H1 (cell line): Measurements from ENCODE around the gene TEAD1. TPM values are rescaled to one million over a fixed set of nuclear protein-coding genes. Genes with fewer than 3 reads are reported as not detected.

ENCODE experiments used
- CTCF ChIA-PET: fragments of 300-600 bp; sonication (Branson Sonifier 250); formaldehyde crosslinking; loops from one replicate; lab custom pipeline; 2021; ENCODE audit not compliant: partially characterized antibody; lab: Charles Lee
- POLR2A ChIA-PET: fragments of 300-600 bp; sonication (Branson Sonifier 250); formaldehyde crosslinking; loops from one replicate; lab custom pipeline; 2021; ENCODE audit warnings: inconsistent platforms; ENCODE audit not compliant: partially characterized antibody; lab: Charles Lee
- DNase-seq, 2 experiments: peaks; one replicate each; pipeline versions ENCODE4 v3.0.0 to v3.0.0-alpha.2; 2010 to 2022; ENCODE audit warnings: low spot score in 2 of 2, low read depth in 1 of 2, mixed read lengths in 1 of 2
- FAIRE-seq: peaks from 2 replicates; lab custom pipeline; 2011; peaks lifted over from hg19 to GRCh38; lab: Jason Lieb, UNC
- H2AFZ ChIP-seq: 2 replicates; pipeline ENCODE4 v1.8.1; 2012; ENCODE audit warnings: low read length, inconsistent platforms
- H2AK5ac ChIP-seq: 2 replicates; pipeline ENCODE4 v1.6.1; 2013; ENCODE audit warnings: low read depth, low read length
- H2BK120ac ChIP-seq: replicated peaks from 2 replicates; pipeline ENCODE3; 2013; ENCODE audit warnings: low read depth, low read length, inconsistent platforms
- H2BK12ac ChIP-seq: 2 replicates; pipeline ENCODE4 v1.6.1; 2013; ENCODE audit warnings: low read depth, low read length
- H2BK15ac ChIP-seq: 2 replicates; pipeline ENCODE4 v1.6.1; 2013; ENCODE audit warnings: low read length
- H2BK20ac ChIP-seq: 2 replicates; pipeline ENCODE4 v1.6.1; 2013; ENCODE audit warnings: low read length
- H2BK5ac ChIP-seq: 2 replicates; pipeline ENCODE4 v1.6.1; 2013; ENCODE audit warnings: low read depth, low read length
- H3K14ac ChIP-seq: 2 replicates; pipeline ENCODE4 v1.6.1; 2013; ENCODE audit warnings: inconsistent platforms; ENCODE audit not compliant: insufficient read length
- H3K18ac ChIP-seq: 2 replicates; pipeline ENCODE4 v1.6.1; 2013; ENCODE audit warnings: low read length; ENCODE audit errors: extremely low read depth
- H3K23ac ChIP-seq: 2 replicates; pipeline ENCODE4 v1.6.1; 2013; ENCODE audit warnings: inconsistent platforms; ENCODE audit not compliant: insufficient read length
- H3K23me2 ChIP-seq: 2 replicates; pipeline ENCODE4 v1.6.1; 2013; ENCODE audit warnings: low read depth, low read length
- H3K27ac ChIP-seq: 2 replicates; pipeline ENCODE4 v1.6.1; 2011; ENCODE audit warnings: low read depth, low read length, inconsistent platforms
- H3K27me3 ChIP-seq, 4 experiments: replicated peaks in 1 of 4; 1 replicate in 1 of 4; 2 replicates in 3 of 4; pipeline versions ENCODE4 v1.6.1 to v1.8.1; 2011 to 2013; ENCODE audit warnings: low read length in 3 of 4, mild to moderate bottlenecking in 3 of 4, inconsistent platforms in 2 of 4, mixed read lengths in 2 of 4, moderate library complexity in 1 of 4; ENCODE audit not compliant: control insufficient read depth in 3 of 4, insufficient read depth in 3 of 4; ENCODE audit errors: extremely low read depth in 1 of 4
- H3K36me3 ChIP-seq, 4 experiments: 2 replicates each; pipeline versions ENCODE4 v1.6.1 to v1.8.1; 2011 to 2013; ENCODE audit warnings: mild to moderate bottlenecking in 4 of 4, low read length in 3 of 4, moderate library complexity in 2 of 4, control low read depth in 1 of 4, inconsistent platforms in 1 of 4; ENCODE audit not compliant: insufficient read depth in 4 of 4, control insufficient read depth in 2 of 4
- H3K4ac ChIP-seq: replicated peaks from 2 replicates; pipeline ENCODE3; 2013; ENCODE audit warnings: low read length, low read depth, mixed read lengths, inconsistent platforms; ENCODE audit not compliant: insufficient read length
- H3K4me1 ChIP-seq, 4 experiments: replicated peaks in 1 of 4; 1 replicate in 1 of 4; 2 replicates in 3 of 4; pipeline versions ENCODE4 v1.6.1 to v1.8.1; 2011 to 2013; ENCODE audit warnings: low read length in 3 of 4, inconsistent platforms in 2 of 4, mixed read lengths in 1 of 4; ENCODE audit not compliant: insufficient read depth in 4 of 4, control insufficient read depth in 3 of 4
- H3K4me2 ChIP-seq, 2 experiments: 2 replicates each; pipeline versions ENCODE4 v1.6.1 to v1.8.1; 2011 to 2013; ENCODE audit warnings: low read depth in 2 of 2, low read length in 2 of 2, control low read depth in 1 of 2, inconsistent platforms in 1 of 2, mild to moderate bottlenecking in 1 of 2; ENCODE audit not compliant: insufficient read depth in 1 of 2
- H3K4me3 ChIP-seq, 4 experiments: fragments of 200-600, 300-600 bp in 1 of 4; sonication (generic), shearing (Covaris generic), sonication (Bioruptor Twin) in 1 of 4; 2 replicates each; pipeline versions ENCODE4 v1.5.1 to v1.8.1; 2011 to 2016; ENCODE audit warnings: low read length in 4 of 4, low read depth in 3 of 4, control low read depth in 2 of 4, inconsistent platforms in 2 of 4, mild to moderate bottlenecking in 2 of 4, mixed read lengths in 1 of 4, moderate library complexity in 1 of 4; ENCODE audit not compliant: insufficient read depth in 2 of 4; ENCODE audit errors: extremely low read depth in 1 of 4
- H3K56ac ChIP-seq: replicated peaks from 2 replicates; pipeline ENCODE3; 2013; ENCODE audit warnings: low read depth, mild to moderate bottlenecking, mixed read lengths, low read length, inconsistent platforms; ENCODE audit not compliant: insufficient read length
- H3K79me1 ChIP-seq: 2 replicates; pipeline ENCODE4 v1.6.1; 2013; ENCODE audit warnings: low read depth, low read length, control low read depth
- H3K79me2 ChIP-seq, 2 experiments: 2 replicates each; pipeline versions ENCODE4 v1.6.1 to v1.8.1; 2012 to 2013; ENCODE audit warnings: low read length in 2 of 2, mild to moderate bottlenecking in 2 of 2, inconsistent platforms in 1 of 2; ENCODE audit not compliant: insufficient read depth in 2 of 2, control insufficient read depth in 1 of 2
- H3K9ac ChIP-seq, 4 experiments: replicated peaks in 1 of 4; 1 replicate in 1 of 4; 2 replicates in 3 of 4; pipeline versions ENCODE4 v1.6.1 to v1.8.1; 2011 to 2013; ENCODE audit warnings: low read depth in 3 of 4, low read length in 3 of 4, control low read depth in 2 of 4, mild to moderate bottlenecking in 2 of 4, moderate library complexity in 2 of 4, inconsistent platforms in 1 of 4; ENCODE audit errors: extremely low read depth in 1 of 4
- H3K9me3 ChIP-seq, 2 experiments: 2 replicates each; pipeline versions ENCODE4 v1.6.1 to v1.8.1; 2012 to 2013; ENCODE audit warnings: mild to moderate bottlenecking in 2 of 2, moderate library complexity in 2 of 2, control low read depth in 1 of 2, inconsistent platforms in 1 of 2, low read depth in 1 of 2, low read length in 1 of 2, mixed read lengths in 1 of 2; ENCODE audit not compliant: insufficient read depth in 2 of 2
- H4K20me1 ChIP-seq, 2 experiments: replicated peaks in 1 of 2; 2 replicates each; pipeline versions ENCODE3 to v1.8.1; 2011 to 2013; ENCODE audit warnings: inconsistent platforms in 2 of 2, low read length in 2 of 2, mild to moderate bottlenecking in 1 of 2; ENCODE audit not compliant: insufficient read depth in 2 of 2, control insufficient read depth in 1 of 2
- H4K5ac ChIP-seq: 2 replicates; pipeline ENCODE4 v1.6.1; 2013; ENCODE audit warnings: low read length, low read depth, mixed read lengths, inconsistent platforms; ENCODE audit not compliant: insufficient read length
- H4K8ac ChIP-seq: 2 replicates; pipeline ENCODE4 v1.8.0; 2013; ENCODE audit warnings: mild to moderate bottlenecking, moderate library complexity, low read length, inconsistent platforms; ENCODE audit not compliant: insufficient read depth; ENCODE audit errors: extremely low read depth
- H4K91ac ChIP-seq: replicated peaks from 2 replicates; pipeline ENCODE3; 2013; ENCODE audit warnings: low read length, mixed read lengths, inconsistent platforms; ENCODE audit not compliant: insufficient read length
- BACH1 ChIP-seq: IDR thresholded peaks from 2 replicates; pipeline ENCODE4 v1.6.1; 2012; ENCODE audit warnings: low read length, improper control_type of control experiment
- CEBPB ChIP-seq: IDR thresholded peaks from 2 replicates; pipeline ENCODE4 v1.6.1; 2012; ENCODE audit warnings: low read depth, low read length
- JUN ChIP-seq: IDR thresholded peaks from 2 replicates; pipeline ENCODE4 v1.6.1; 2011; ENCODE audit warnings: low read depth, mild to moderate bottlenecking, improper control_type of control experiment, low read length
- KDM4A ChIP-seq: IDR thresholded peaks from one replicate; pipeline ENCODE4 v1.7.1; 2012; ENCODE audit warnings: low read depth, mild to moderate bottlenecking, moderate library complexity, low read length, inconsistent platforms; ENCODE audit not compliant: severe bottlenecking
- MAFK ChIP-seq: IDR thresholded peaks from 2 replicates; pipeline ENCODE4 v1.6.1; 2012; ENCODE audit warnings: low read depth, mild to moderate bottlenecking, improper control_type of control experiment, low read length
- POU5F1 ChIP-seq: IDR thresholded peaks from 2 replicates; pipeline ENCODE4 v1.6.1; 2011; ENCODE audit warnings: low read depth, mild to moderate bottlenecking, low read length, moderate library complexity
- SRF ChIP-seq: IDR thresholded peaks from 2 replicates; pipeline ENCODE4 v1.6.1; 2011; ENCODE audit warnings: mild to moderate bottlenecking, low read depth, low read length, moderate library complexity
- SUZ12 ChIP-seq: fragments of 200-600 bp; sonication (generic); IDR thresholded peaks from 2 replicates; pipeline ENCODE4 v1.6.1; 2012; ENCODE audit warnings: mild to moderate bottlenecking, inconsistent platforms, low read length, moderate library complexity, mixed read lengths
- TAF7 ChIP-seq: optimal IDR thresholded peaks from 2 replicates; pipeline ENCODE3; 2011; ENCODE audit warnings: low read depth, mild to moderate bottlenecking, inconsistent platforms, low read length, moderate library complexity, borderline replicate concordance
- TBP ChIP-seq: IDR thresholded peaks from 2 replicates; pipeline ENCODE4 v1.6.1; 2011; ENCODE audit warnings: low read depth, low read length, improper control_type of control experiment
- WGBS, 2 experiments: shearing (Covaris generic) in 1 of 2; methylation state at CpG; one replicate each; pipeline versions ENCODE4 v1.1.6 to v1.1.7; 2013 to 2015; ENCODE audit warnings: low lambda C conversion rate in 2 of 2, mixed read lengths in 2 of 2, inconsistent platforms in 1 of 2, low coverage in 1 of 2, missing lambda C conversion rate in 1 of 2; ENCODE audit not compliant: insufficient replicate concordance in 2 of 2, insufficient coverage in 1 of 2, insufficient read length in 1 of 2; ENCODE audit errors: extremely low coverage in 1 of 2, missing lambda C conversion rate in 1 of 2; 5-methylcytosine and 5-hydroxymethylcytosine counted together
- polyA plus RNA-seq, 7 experiments: library from polyadenylated mRNA; depleted of rRNA in 3 of 7; stranded (reverse) in 5 of 7; unstranded in 2 of 7; fragments of >200 nt in 5 of 7; fragments of 200-250 nt in 2 of 7; gene quantifications; 1 replicate in 5 of 7; 2 replicates in 1 of 7; 4 replicates in 1 of 7; pipeline versions ENCODE4 v1.2.1 to v1.2.3, GENCODE V29; 2011 to 2013; ENCODE audit warnings: missing spikeins in 2 of 7, mixed read lengths in 2 of 7
- total RNA-seq: library from RNA; stranded (reverse); fragmentation: NEBNext Ultra II Directional; extraction: Animal tissue kit (Norgen Biotek cat#: 25700); gene quantifications from 2 replicates; pipeline ENCODE4 v1.2.1, GENCODE V29; 2021

TEAD1 gene
- total and polyA plus RNA-seq, 2 of the 8 experiments (the other 6 are each of a cell fraction or from before 2014, with no cell fraction given) = 15.6 to 67.4 TPM

DNA sequence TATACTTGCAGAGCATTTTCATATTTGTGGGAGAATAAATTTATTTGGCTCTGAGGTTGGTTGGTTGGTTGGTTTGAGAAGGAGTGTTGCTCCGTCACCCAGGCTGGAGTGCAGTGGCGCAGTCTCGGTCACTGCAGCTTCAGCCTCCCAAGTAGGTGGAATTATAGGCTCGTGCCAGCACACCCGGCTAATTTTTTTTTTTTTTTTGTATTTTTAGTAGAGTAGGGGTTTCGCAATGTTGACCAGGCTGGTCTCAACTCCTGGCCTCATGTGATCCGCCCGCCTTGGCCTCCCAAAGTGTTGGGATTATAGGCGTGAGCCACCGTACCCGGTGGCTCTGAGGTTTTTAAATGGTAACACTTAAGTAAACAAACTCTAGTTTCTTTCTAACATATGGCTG is 161.1 kb downstream of the TEAD1 start:
- no peak overlapping the region for H3K27ac ChIP-seq
- H2BK12ac ChIP-seq = no peak overlapping the region
- H3K4ac ChIP-seq = no peak overlapping the region
- no peak overlapping the region for H2BK120ac ChIP-seq
- H3K56ac ChIP-seq = no peak overlapping the region
- H4K91ac ChIP-seq = no peak overlapping the region
- no peak for DNase-seq
- no peak overlapping the region for H2BK20ac ChIP-seq
- no peak overlapping the region for H3K23ac ChIP-seq
- no peak for FAIRE-seq
- no peak overlapping the region for H2AK5ac ChIP-seq
- no peak overlapping the region for H3K4me3 ChIP-seq
- H4K20me1 ChIP-seq = no peaks in the 10 kb centered on the region
- WGBS, 2 experiments = 82% methylated on average over 11 of the region's 11 CpGs; no CpG with 5 or more reads in 1 of the 2 experiments
- no peak overlapping the region for H3K14ac ChIP-seq
- no peaks in the 10 kb centered on the region for H3K9me3 ChIP-seq
- no peak overlapping the region for H3K9ac ChIP-seq
- CTCF ChIA-PET = interaction anchor here (0.6 to 1.5 kb wide), 3 partner anchors 8 to 38 kb away, joined by 3 to 6 read pairs (median 3); no protein-coding TSS in a partner anchor
- no peaks in the 10 kb centered on the region; the same call in none of the 2 replicates for H3K79me1 ChIP-seq
- no peak overlapping the region for H3K4me2 ChIP-seq
- H4K5ac ChIP-seq = no peak overlapping the region
- H3K4me1 ChIP-seq = peaks cover 0 to 10% (median 5%) of the 10 kb centered on the region in 4 experiments; a peak in 6 of 7 replicates
- POLR2A ChIA-PET = no interaction called here
- H2BK5ac ChIP-seq = no peak overlapping the region
- H3K27me3 ChIP-seq = no peaks in the 10 kb centered on the region
- no peak overlapping the region for H4K8ac ChIP-seq
- no peak for TF ChIP-seq TAF7
- TF ChIP-seq POU5F1 = no peak
- no peak for TF ChIP-seq TBP
- TF ChIP-seq CEBPB = no peak
- no peak for TF ChIP-seq KDM4A
- no peak for TF ChIP-seq SUZ12
- TF ChIP-seq MAFK = no peak
- no peak for TF ChIP-seq BACH1
- no peak for TF ChIP-seq JUN
- TF ChIP-seq SRF = no peak
- H3K36me3 ChIP-seq = no peaks in the 10 kb centered on the region
- H3K23me2 ChIP-seq = no peaks in the 10 kb centered on the region
- peaks cover 2 to 78% of the 10 kb centered on the region in 2 experiments; a peak in 3 of 4 replicates for H3K79me2 ChIP-seq
- no peak overlapping the region for H2BK15ac ChIP-seq
- no peak overlapping the region for H3K18ac ChIP-seq
- no peak overlapping the region for H2AFZ ChIP-seq
